PC-9 (cell line): ENCODE measurements around the gene RET. TPM values are rescaled to one million over a fixed set of nuclear protein-coding genes. Genes with fewer than 3 reads are reported as not detected.

Experiments used
- BruUV-seq: library from RNA; stranded (reverse); fragments of 400-500 nt; replicated peaks from 2 replicates; lab custom pipeline; 2021; lab: Mats Ljungman, UMichigan
- CTCF ChIA-PET: fragments of 300-600 bp; sonication (Branson Sonifier 250); formaldehyde crosslinking; loops from one replicate; lab custom pipeline; 2022; ENCODE audit warnings: antibody characterized with exemption; lab: Charles Lee
- POLR2A ChIA-PET: fragments of 300-600 bp; sonication (Branson Sonifier 250); formaldehyde crosslinking; loops from one replicate; lab custom pipeline; 2022; ENCODE audit warnings: antibody characterized with exemption; ENCODE audit not compliant: unreplicated experiment; lab: Charles Lee
- DNase-seq, 2 experiments: peaks; one replicate each; pipeline versions ENCODE4 v3.0.0 to v3.0.0-alpha.2; 2015 to 2022; ENCODE audit warnings: mixed read lengths in 1 of 2
- H2AFZ ChIP-seq: fragments of 200-600 bp; sonication (generic); 2 replicates; pipeline ENCODE4 v1.8.1; 2017; ENCODE audit warnings: antibody characterized with exemption
- H3F3A ChIP-seq: fragments of 200-600 bp; sonication (generic); 2 replicates; pipeline ENCODE4 v1.8.1; 2017; ENCODE audit warnings: antibody characterized with exemption, mild to moderate bottlenecking, low read depth; ENCODE audit not compliant: insufficient read depth
- H3K27ac ChIP-seq: fragments of 200-600 bp; sonication (generic); 2 replicates; pipeline ENCODE4 v1.6.1; 2016; ENCODE audit warnings: mixed run types
- H3K27me3 ChIP-seq: fragments of 200-600 bp; sonication (generic); 2 replicates; pipeline ENCODE4 v1.6.1; 2016; ENCODE audit warnings: low read depth, mixed run types; ENCODE audit not compliant: insufficient read depth
- H3K36me3 ChIP-seq: fragments of 200-600 bp; sonication (generic); 2 replicates; pipeline ENCODE4 v1.6.1; 2016; ENCODE audit warnings: low read depth, mixed run types
- H3K4me1 ChIP-seq: fragments of 200-600 bp; sonication (generic); replicated peaks from 2 replicates; pipeline ENCODE4 v1.6.1; 2016; ENCODE audit warnings: mixed run types; ENCODE audit not compliant: insufficient read depth
- H3K4me2 ChIP-seq: fragments of 200-600 bp; sonication (generic); 2 replicates; pipeline ENCODE4 v1.6.1; 2017; ENCODE audit warnings: mixed run types
- H3K4me3 ChIP-seq: fragments of 200-600 bp; sonication (generic); 2 replicates; pipeline ENCODE4 v1.6.1; 2016; ENCODE audit warnings: mixed run types
- H3K79me2 ChIP-seq: fragments of 200-600 bp; sonication (generic); 2 replicates; pipeline ENCODE4 v1.6.1; 2017; ENCODE audit warnings: low read depth, mixed run types
- H3K9me2 ChIP-seq: fragments of 200-600 bp; sonication (generic); 2 replicates; pipeline ENCODE4 v1.8.1; 2017; ENCODE audit warnings: mild to moderate bottlenecking; ENCODE audit not compliant: insufficient read depth
- H3K9me3 ChIP-seq: fragments of 200-600 bp; sonication (generic); 2 replicates; pipeline ENCODE4 v1.8.1; 2016; ENCODE audit warnings: low read depth; ENCODE audit not compliant: insufficient read depth
- H4K20me1 ChIP-seq: fragments of 200-600 bp; sonication (generic); 2 replicates; pipeline ENCODE4 v1.8.1; 2017; ENCODE audit not compliant: insufficient read depth
- EZH2 ChIP-seq: fragments of 200-600 bp; sonication (generic); IDR thresholded peaks from 2 replicates; pipeline ENCODE4 v1.8.0; 2017; ENCODE audit warnings: antibody characterized with exemption, low read depth
- intact Hi-C: fragments of 100-400 bp; cut with micrococcal nuclease; formaldehyde crosslinking; loops from one replicate; pipeline ENCODE4 v1.10.0; 2022; ENCODE audit not compliant: unreplicated experiment
- total RNA-seq: library from RNA; stranded (reverse); gene quantifications from 2 replicates; pipeline ENCODE4 v1.2.3, GENCODE V29; 2021
- TF ChIP-seq, protein P1 (sequence below): fragments of 200-600 bp; sonication (generic); conservative IDR thresholded peaks from 2 replicates; pipeline ENCODE4 v1.6.1; 2017; ENCODE audit warnings: mixed run types, antibody characterized with exemption, mild to moderate bottlenecking, moderate library complexity

RET gene
- total RNA-seq, 1 experiment from 2014 or later: not detected

DNA sequence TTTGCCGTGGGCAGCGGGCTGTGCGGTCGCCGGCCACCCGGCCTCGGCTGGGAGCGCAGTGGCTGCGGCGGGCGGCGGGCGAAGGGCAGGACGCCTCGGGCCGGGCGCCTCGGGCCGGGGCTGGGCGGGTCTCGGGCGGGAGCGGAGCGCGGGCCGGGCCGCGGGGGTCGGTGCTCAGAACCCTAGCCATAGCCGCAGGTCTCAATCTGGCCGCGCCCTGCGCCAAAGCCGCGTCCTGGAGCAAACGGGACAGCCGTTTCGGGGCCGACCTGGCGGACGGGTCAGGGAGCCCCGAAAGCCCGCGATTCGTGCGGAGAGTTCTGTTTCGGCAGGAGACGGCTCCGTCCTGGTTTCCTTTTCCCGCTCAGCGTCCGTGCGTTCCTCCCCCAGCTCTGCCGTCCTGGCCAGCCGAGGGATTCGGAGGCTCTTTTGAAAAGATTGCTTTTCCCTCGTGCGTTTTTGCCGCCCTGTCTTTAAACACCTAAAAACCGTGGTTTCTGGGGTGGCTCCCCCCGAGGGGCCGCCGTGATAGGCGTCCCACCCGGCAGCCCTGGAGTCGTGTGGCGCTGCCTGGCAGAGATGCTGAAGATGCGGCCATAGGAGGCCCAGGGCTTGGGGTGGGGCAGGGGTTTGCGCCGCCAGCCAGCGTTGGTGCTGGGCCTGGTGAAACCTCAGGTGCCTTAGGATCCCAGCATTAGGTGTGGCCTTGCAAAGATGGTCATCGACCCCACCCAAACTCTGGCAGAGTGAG, 727 bp downstream of the RET start:
- H3K9me2 ChIP-seq: no peaks in the 10 kb centered on the region
- POLR2A ChIA-PET: no interaction called here
- H3K79me2 ChIP-seq: no peaks in the 10 kb centered on the region
- H3K36me3 ChIP-seq: no peaks in the 10 kb centered on the region
- H3K4me2 ChIP-seq: no peak overlapping the region
- H4K20me1 ChIP-seq: no peaks in the 10 kb centered on the region
- no peaks in the 10 kb centered on the region for H3K4me1 ChIP-seq
- no peak overlapping the region for H3K27ac ChIP-seq
- H3K9me3 ChIP-seq: no peaks in the 10 kb centered on the region
- CTCF ChIA-PET: no interaction called here
- H3K27me3 ChIP-seq: no peaks in the 10 kb centered on the region
- intact Hi-C loops: no loop called here
- no peak overlapping the region for H2AFZ ChIP-seq
- no peak for DNase-seq
- TF ChIP-seq, protein P1, sequence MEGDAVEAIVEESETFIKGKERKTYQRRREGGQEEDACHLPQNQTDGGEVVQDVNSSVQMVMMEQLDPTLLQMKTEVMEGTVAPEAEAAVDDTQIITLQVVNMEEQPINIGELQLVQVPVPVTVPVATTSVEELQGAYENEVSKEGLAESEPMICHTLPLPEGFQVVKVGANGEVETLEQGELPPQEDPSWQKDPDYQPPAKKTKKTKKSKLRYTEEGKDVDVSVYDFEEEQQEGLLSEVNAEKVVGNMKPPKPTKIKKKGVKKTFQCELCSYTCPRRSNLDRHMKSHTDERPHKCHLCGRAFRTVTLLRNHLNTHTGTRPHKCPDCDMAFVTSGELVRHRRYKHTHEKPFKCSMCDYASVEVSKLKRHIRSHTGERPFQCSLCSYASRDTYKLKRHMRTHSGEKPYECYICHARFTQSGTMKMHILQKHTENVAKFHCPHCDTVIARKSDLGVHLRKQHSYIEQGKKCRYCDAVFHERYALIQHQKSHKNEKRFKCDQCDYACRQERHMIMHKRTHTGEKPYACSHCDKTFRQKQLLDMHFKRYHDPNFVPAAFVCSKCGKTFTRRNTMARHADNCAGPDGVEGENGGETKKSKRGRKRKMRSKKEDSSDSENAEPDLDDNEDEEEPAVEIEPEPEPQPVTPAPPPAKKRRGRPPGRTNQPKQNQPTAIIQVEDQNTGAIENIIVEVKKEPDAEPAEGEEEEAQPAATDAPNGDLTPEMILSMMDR: no peak
- no peak for TF ChIP-seq EZH2
- no peak overlapping the region for H3K4me3 ChIP-seq
- no peaks in the 10 kb centered on the region for H3F3A ChIP-seq
- no TSS peak for BruUV-seq

GRCh38 chr10:43078175-43078985, 1.5 kb downstream of the RET start:
- Histone ChIP-seq H3K9me2 (no peaks in the 10 kb centered on the region), H3K27me3 (no peaks in the 10 kb centered on the region), H3K27ac (no peak overlapping the region), H2AFZ (no peak overlapping the region), H4K20me1 (no peaks in the 10 kb centered on the region), H3F3A (no peaks in the 10 kb centered on the region), H3K36me3 (no peaks in the 10 kb centered on the region), H3K4me1 (no peaks in the 10 kb centered on the region), H3K79me2 (no peaks in the 10 kb centered on the region), H3K9me3 (no peaks in the 10 kb centered on the region), H3K4me3 (no peak overlapping the region), H3K4me2 (no peak overlapping the region)
- intact Hi-C loops: no loop called here
- DNase-seq: no peak
- no TSS peak for BruUV-seq
- POLR2A ChIA-PET: no interaction called here
- CTCF ChIA-PET: interaction anchor here (0.6 kb wide), 1 partner anchor 125 kb away, joined by 7 read pairs; no protein-coding TSS in a partner anchor
- TF ChIP-seq EZH2: no peak
- TF ChIP-seq, protein P1: no peak

- Histone ChIP-seq H3K79me2 (no peaks in the 10 kb centered on the region), H3K4me1 (no peaks in the 10 kb centered on the region), H3K4me3 (no peak overlapping the region), H3F3A (no peaks in the 10 kb centered on the region), H3K27me3 (no peaks in the 10 kb centered on the region), H3K9me3 (no peaks in the 10 kb centered on the region), H3K36me3 (no peaks in the 10 kb centered on the region), H2AFZ (no peak overlapping the region), H3K4me2 (no peak overlapping the region), H3K9me2 (no peaks in the 10 kb centered on the region), H3K27ac (no peak overlapping the region), H4K20me1 (no peaks in the 10 kb centered on the region)
- BruUV-seq: no TSS peak
- ChIA-PET POLR2A (no interaction called here), CTCF (interaction anchor here (0.6 kb wide), 1 partner anchor 124 kb away, joined by 7 read pairs; no protein-coding TSS in a partner anchor)
- intact Hi-C loops: loop anchor here (1.0 kb wide), 1 partner anchor 213 kb away; no protein-coding TSS in a partner anchor
- TF ChIP-seq, protein P1: peak; percentile 69
- no peak for TF ChIP-seq EZH2
- peak in 1 of 2 experiments; percentile 38 for DNase-seq
Observed at GRCh38 chr10:43078986-43079273, 2.1 kb downstream of the RET start.
